DMS53 treated with DMSO at 0.1 percent for 48 hours (cell line): ENCODE data around the gene CHST12.

Source experiments
- DNase-seq: peaks from one replicate; lab custom pipeline; 2025; ENCODE audit not compliant: unreplicated experiment; lab: John Stamatoyannopoulos, UW

CHST12 gene

DNA sequence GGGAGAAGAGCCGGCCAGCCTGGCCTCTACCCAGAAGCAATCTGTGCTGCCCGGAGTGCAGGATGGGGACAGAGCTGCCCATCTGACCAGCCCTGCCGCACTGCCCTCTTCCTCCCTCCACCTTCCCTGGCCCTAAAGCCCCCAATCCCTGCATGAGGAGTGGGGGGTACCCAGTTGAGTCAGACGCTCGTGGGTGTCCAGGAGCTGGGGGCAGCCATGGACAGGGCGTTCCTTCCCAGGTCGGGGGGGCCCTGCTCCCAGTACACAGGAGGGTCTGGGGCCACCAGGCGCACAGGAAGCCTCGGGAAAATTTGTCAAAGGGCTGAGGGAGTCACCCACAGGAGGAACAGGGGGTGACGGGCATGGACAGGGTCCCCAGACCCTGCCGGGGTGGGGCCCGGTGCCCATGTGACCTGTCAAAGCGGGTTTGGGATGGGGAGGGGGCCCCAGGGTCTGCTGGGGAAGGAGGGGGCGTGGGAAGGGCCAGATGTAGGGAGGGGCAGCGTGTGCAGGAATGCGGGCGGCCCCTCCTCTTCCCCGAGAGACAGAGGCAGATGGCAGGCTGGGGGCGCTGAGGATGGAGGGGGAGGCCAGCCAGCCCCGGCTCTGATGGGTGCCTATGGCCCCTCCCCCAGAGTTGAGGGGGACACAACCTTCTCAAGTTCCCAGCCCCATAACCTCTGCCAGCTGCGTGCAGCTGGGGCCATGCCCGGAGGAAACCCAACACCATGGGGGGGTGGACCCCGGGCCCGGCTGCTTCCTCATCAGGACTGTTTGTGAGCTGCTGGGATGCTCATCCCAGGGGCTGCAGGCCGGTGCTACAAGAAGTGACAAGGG, 94.3 kb downstream of the CHST12 start:
- DNase-seq, result no peak
